HG03175 (cell line): Measurements from ENCODE around the gene CLEC17A.

Experiments
- ATAC-seq: cut with Tn5 transposase; IDR thresholded peaks from one replicate; pipeline ENCODE4 v1.9.1; 2021; ENCODE audit warnings: mild to moderate bottlenecking, moderate library complexity; ENCODE audit not compliant: unreplicated experiment

The CLEC17A gene

DNA sequence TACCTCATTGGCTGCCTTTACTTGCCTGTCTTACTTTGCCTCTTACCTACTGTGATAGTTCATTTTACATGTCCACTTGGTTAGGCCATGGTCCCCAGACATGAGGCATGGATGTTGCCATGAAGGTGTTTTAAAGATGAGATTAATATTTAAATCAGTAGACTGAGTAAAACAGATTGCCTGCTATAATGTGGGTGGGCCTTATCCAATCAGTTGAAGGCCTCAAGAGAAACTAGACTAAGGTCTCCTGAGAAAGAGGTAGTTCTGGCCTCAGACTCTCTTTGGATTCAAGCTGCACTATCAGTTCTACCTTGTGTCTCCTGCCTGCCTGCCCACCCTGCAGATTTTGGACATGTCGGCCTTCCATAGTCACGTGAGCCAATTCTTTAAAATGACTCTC lies 65.6 kb downstream of the CLEC17A start:
- no peak for ATAC-seq

DNA sequence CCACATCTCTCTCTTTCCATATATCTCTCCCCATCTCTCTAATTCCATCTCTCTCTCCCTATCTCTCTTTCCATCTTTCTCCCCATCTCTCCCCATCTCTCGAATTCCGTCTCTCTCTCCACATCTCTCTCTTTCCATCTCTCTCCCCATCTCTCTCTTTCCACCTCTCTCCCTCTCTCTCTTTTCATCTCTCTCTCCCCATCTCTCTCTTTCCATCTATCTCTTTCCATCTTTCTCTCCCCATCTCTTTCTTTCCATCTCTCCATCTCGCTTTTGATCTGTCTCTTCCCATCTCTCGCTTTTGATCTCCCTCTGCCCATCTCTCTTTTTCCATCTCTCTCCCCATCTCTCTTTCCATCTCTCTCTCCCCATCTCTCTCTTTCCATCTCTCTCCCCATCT lies 66.1 kb downstream of the CLEC17A start:
- ATAC-seq: no peak

DNA sequence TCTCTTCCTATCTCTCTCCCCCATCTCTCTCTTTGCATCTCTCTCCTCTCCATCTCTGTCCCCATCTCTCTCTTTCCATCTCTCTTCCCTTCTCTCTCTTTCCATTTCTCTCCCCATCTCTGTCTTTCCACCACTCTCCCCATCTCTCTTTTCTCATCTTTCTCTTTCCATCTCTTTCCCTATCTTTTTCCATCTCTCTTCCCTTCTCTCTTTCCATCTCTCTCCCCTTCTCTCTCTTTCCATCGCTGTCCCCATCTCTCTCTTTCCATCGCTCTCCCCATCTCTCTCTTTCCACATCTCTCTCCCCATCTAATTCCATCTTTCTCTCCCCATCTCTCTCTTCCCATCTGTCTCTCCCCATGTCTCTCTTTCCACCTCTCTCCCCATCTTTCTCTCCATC lies 67.3 kb downstream of the CLEC17A start:
- ATAC-seq: no peak

GRCh38 chr19:14654786-14655560 lies 72.1 kb downstream of the CLEC17A start:
- ATAC-seq: no peak

DNA sequence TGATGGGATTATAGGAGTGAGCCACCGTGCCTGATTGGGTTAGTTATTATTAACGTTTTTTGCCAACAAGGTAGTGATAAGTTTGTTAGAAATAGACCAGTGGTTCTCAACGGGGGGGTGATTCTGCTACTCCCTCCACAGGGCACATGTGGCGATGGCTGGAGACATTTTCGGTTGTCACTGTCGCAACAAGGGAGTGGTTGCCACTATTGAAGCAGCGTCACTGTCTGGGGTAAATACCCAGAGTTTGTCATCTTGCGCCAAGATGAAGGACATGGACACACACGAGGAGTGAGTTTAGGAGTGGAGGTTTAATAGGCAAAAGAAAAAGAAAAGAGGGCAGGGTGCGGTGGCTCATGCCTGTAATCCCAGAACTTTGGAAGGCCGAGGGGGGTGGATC lies 72.8 kb downstream of the CLEC17A start:
- ATAC-seq: no peak

DNA sequence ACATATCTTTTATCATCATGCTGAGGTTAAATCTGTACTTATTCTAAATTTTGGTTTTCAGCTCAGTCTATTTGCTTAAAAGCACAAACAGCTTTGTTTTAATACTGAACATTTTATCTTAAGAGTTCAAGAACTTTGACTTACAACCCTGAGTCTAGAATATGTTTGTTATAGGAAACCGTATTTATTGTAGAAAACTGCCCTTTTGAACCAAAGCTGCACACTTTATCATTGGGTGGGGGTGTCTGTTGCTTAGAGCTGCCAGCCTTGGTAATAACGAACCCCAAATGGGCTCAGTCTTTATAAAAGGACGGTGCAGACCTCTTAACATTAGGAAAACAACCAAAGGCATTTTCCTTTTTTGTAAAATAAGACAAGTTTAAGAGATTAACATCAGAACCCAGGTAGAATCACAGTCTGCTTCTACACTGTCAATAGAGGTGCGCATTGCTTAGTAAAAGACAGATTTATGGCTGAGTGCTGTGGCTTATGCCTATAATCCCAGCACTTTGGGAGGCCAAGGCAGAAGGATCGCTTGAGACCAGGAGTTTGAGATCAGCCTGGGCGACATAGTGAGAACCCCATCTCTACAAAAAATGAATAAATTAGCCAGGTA lies 77.1 kb downstream of the CLEC17A start:
- no peak for ATAC-seq

DNA sequence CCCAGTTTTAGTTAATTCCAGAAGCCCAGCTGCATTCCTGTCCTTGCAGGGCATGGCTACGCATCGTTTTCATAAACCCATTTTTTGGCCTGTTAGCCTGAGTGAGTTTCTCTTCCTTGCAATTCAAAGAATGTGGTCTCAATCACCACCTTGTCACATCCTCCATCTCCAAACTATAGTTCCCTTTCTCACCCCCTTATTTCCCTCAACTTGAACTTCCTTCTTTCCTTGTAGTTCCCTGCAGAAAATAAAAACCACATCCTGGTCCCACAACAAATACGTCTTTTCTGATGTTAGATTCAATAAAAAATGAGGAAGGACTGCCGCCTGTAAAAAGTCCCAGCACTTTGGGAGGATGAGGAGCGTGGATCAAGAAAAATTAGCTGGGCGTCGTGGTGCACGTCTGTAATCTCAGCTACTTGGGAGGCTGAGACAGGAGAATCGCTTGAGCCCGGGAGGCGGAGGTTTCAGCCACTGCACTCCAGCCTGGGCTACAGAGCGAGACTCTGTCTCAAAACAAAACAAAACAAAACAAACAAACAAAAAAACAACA lies 78.6 kb downstream of the CLEC17A start:
- ATAC-seq: no peak
